NCI-H1694 (cell line): ENCODE measurements around the gene ZNF423.

Experiments used
- DNase-seq: peaks from one replicate; lab custom pipeline; 2025; lab: John Stamatoyannopoulos, UW

ZNF423 gene

GRCh38 chr16:49724774-49725173 lies 131.1 kb downstream of the ZNF423 start:
- DNase-seq: peak; percentile 63

GRCh38 chr16:49723310-49723709 lies 132.6 kb downstream of the ZNF423 start:
- no peak for DNase-seq

DNA sequence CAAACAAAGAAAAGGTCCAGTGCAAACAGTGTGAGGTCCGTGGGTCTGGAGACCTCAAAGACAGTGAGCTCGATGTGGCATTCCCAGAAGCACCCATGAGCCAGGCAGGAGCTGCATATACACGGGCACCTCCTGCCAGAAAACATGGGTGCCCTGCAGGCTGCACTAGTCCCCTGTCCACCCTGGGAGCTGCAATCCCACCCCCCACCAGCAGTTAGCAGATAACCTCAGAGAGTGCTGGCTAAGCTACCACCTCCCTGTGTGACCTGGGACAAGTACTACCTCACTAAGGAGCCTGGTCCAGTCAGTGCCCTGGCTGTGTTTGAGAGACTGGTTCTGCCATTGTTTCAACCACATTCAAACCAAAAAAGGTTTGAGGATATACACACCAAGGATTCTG lies 135.7 kb downstream of the ZNF423 start:
- DNase-seq: no peak

DNA sequence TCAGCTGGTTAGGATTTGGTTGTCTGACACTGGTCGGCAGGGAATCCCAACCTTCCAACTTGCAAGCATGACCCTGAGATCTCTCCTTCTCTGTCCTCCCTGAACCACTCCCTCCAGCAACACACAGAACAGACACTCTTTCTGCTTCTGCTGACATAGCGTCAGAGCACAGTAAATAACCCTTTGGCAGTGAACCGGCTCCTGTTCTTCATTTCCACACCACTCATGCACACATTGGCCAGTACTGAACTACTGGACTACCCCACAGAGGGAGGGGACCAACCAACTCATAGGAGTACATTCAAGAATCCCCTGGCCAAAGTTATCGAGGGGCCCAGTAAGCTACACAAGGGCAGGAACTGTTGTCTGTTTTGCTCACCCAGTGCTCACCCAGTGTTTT lies 138.2 kb downstream of the ZNF423 start:
- no peak for DNase-seq

DNA sequence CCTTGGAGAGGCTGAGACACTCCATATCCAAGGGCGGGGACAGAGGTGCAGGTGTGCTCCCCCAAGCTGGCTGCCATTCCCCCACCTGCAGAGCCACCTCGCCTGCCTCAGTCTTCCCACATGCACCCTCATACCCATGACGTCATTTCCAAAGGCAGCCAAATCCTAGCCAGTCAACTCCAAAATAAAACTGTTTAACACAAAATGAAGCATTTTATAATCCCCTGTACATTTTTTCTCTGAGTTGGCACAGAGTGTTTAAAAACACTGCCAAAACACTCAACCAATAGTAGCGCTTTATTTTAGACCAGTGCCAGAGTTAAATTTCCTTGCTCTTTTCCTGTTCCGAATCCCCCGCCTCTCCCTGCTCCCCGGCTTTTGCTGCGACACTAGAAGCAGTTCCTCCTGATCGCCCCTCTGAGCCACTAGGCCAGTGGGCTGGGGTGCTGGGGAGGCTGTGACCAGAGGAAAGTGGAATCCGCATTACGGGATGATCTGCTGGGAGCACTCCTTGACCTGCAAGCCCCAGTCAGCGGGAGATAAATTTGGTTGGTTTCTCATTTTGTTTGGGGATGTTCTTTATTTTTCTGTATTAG lies 139.5 kb downstream of the ZNF423 start:
- no peak for DNase-seq

- DNase-seq: no peak
These were observed 142.1 kb downstream of the ZNF423 start for GRCh38 chr16:49713770-49714169.

DNA sequence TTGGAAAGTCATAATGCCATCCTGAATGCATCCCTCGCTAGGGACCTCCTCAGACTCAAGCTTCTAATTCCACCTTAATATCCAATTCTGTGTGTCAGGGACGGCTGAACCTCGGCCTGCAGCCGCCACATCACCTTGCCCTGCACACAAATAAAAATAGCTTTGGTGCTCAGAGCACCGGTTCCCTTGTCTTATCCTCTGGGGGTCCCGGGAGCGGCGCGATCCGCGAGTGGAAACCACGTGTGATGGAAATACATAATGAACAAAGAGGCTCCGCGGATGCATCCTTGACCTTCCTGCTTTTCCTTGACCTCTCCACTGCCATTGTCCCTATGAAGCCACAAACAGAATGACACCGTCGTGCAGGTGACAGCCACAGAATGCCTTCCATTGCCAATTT lies 143.4 kb downstream of the ZNF423 start:
- no peak for DNase-seq

- DNase-seq: no peak
These were observed 143.8 kb downstream of the ZNF423 start for GRCh38 chr16:49712106-49712505.

GRCh38 chr16:49709057-49709456 lies 146.9 kb downstream of the ZNF423 start:
- no peak for DNase-seq

GRCh38 chr16:49708491-49708890 lies 147.4 kb downstream of the ZNF423 start:
- DNase-seq: no peak

DNA sequence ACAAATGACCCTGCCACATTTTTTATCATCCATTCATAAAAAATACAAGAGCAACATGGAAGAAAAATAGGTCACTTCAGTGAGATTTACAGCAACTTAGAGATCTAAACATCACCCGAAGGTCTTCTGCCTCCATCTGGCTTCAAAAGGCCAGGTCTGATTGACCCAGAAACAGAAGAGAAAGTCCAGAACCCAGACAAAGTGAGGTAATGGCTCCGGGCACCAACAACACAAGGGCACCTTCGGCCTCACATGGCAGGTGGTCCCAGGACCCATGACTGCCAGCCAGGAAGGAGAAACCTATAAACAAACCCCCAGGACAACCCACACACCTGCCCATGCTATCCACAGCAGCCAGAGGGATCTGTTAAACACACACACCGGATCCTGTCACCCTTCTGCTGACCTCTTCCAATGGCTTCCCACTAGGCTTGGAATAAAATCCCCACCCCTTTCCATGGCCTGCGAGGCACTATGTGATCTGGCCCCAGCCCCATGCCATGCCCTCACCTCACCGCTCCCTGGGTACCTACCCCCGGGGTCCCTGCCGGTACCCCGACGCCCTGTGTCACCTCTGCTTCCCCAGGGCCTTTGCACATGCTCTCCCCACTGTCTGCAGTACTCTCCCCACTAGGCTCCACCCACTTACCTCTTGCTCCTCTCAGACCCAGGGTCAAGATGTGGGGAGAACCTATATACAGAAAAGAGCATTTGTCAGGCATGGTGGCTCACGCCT lies 149.1 kb downstream of the ZNF423 start:
- DNase-seq: no peak

- no peak for DNase-seq
These were observed 151.2 kb downstream of the ZNF423 start for GRCh38 chr16:49704586-49705155.

DNA sequence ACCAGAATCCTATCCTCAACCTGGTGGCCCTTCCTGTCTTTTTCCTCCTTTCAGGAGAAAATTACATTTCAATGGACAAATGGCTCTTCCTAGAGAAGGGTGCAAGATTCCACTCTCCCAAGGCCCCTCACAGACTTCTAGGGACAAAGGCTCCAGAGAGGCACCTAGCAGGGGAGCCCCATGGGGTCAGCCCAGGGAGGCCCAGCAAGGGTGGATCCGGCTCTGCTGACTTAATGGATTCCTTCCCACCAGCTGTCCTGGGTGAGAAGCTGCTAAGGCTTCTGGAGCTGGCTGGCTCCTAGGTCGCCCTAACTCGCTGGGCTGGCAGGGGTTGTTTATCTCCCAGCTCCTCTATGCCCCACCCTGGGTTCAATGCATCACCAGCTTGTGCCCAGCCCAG lies 152.4 kb downstream of the ZNF423 start:
- DNase-seq: no peak

DNA sequence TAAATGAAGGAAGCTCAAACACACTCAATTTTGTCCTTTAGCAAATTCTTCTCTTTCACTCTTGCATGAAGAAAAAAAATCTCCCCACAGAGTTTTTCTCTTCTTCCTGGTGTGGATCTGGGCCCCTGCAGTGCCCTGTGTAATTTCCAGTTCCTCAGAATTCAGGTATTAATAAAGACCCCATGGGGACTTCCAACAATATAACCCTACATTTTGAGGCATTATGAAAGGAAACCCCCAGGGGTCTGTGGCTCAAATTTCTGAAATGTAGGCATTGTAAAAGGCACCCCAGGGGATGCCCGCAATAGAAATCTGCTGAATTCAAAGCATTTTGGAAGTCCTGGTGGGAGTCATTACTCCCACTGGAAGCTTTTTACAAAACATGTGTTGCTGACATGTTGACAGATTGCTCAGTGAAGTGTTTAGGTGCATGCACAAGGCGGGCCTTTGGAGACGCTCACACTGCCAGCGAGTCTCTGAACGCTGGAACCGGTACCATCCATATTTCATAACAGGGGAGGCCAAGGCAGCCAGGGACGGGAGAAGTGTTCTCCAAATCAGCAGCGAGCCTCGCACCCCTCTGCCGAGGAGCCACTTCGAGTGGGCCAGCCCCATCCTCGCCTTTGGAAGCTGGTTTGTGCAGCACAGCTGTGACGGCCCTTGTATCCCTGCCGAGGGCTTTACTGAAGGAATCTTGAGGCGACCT lies 154.0 kb downstream of the ZNF423 start:
- peak; percentile 62 for DNase-seq

GRCh38 chr16:49701065-49701685 lies 154.7 kb downstream of the ZNF423 start:
- no peak for DNase-seq

DNA sequence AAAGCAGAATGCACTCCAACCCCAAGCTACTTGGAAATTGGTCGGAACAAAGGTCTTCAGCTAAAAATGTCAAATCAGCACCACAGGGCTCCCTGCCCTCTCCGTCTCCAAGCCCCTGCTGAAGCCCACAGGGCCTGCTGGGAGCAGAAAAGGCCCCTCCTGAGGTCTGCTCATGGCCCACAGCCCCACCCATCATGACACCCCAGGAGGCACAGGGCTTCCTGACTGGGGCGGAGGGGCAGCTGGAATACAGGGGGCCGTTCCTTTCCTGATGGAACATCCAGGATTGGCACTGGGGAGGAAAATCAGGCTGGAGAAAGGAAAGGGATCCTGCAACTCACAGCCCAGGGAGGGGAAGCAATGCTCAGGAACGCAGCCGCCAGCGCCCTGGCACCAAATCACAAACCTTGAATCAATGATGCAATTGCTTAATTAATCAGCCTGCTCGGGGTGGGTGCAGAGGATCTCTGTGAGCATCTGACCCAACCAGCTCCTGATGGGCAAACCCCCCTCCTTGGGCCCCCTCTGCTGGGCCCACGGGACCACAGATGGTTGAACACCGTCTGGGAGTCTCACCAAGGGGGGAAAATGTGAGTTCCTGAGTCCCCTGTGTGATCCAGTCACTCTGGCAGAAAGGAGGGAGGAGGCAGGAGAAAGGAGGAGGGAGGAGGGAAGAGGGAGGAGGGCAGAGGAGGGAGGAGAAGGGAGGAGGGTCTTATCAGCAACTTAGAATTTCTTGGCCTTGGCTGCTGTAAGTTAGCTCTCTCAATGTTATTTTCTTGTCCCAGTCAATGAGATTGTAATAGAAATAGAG lies 155.5 kb downstream of the ZNF423 start:
- DNase-seq: peak; percentile 65

DNA sequence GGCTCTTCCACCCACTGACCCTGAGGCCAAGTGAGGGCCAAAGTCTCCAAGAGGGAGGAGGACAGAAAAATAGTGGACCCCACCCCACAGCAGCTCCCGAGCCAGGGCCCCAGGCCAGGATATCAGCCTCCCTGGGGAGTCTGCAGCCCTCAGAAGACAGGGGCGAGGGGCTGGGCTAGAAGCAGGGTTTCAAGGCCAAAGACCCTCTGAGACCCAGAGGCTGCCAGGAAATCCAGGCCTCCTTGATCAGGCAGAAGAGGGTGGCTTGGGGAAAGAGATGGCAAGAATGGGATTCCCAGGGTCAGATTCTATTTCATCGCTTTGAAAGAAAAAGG lies 156.1 kb downstream of the ZNF423 start:
- no peak for DNase-seq

- DNase-seq: no peak
These were observed 156.7 kb downstream of the ZNF423 start for GRCh38 chr16:49698931-49699840.

DNA sequence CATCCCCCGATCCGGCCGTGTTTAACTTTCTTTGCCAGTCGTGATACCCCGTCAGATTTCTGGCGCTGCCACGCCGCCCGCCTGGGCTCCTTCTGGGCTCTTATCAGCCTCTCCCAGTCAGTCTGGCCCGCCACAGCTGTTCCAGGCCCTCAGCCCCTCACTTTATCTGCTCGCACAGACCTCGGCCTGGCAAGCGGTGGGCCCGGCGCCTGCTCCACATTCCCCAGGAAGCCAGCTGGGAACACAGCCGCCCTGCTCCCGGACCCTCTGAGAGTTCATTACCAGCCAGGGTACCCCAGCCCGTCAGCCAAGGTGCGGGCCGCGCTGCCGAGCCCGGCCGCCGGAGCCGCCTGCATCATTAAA lies 157.5 kb downstream of the ZNF423 start:
- DNase-seq: no peak

- DNase-seq: no peak
These were observed 158.1 kb downstream of the ZNF423 start for GRCh38 chr16:49697631-49698452.
